ENCODE results near the gene HORMAD2.
"Not testable (repeated sequence)": the region's sequence is repeated elsewhere in the genome, so short reads cannot be mapped to it uniquely, and the experiment has no call there.

The HORMAD2 gene

GRCh38 chr22:30192427-30192826 lies 112.2 kb downstream of the HORMAD2 start:
- no peak overlapping the region for H3K4me3 ChIP-seq (ENCODE audit: low read length)
- TF ChIP-seq ZNF274 (IDR thresholded peaks at IDR 0.05; ENCODE audit: low read depth, low read length) = no peak

- no peak overlapping the region for H3K4me3 ChIP-seq (ENCODE audit: low read length)
- TF ChIP-seq ZNF274 (IDR thresholded peaks at IDR 0.05; ENCODE audit: low read depth, low read length) = no peak
These were observed 112.9 kb downstream of the HORMAD2 start for GRCh38 chr22:30193031-30193775.

GRCh38 chr22:30195245-30196140 lies 115.2 kb downstream of the HORMAD2 start:
- no peak overlapping the region for H3K4me3 ChIP-seq (ENCODE audit: low read length)
- TF ChIP-seq ZNF274 (IDR thresholded peaks at IDR 0.05; ENCODE audit: low read depth, low read length) = no peak

- no peak overlapping the region for H3K4me3 ChIP-seq (ENCODE audit: low read length)
- TF ChIP-seq ZNF274 (IDR thresholded peaks at IDR 0.05; ENCODE audit: low read depth, low read length) = no peak
These were observed 116.0 kb downstream of the HORMAD2 start for GRCh38 chr22:30196141-30196879.

- no peak for TF ChIP-seq ZNF274 (IDR thresholded peaks at IDR 0.05; ENCODE audit: low read depth, low read length)
These were observed 116.6 kb downstream of the HORMAD2 start for GRCh38 chr22:30196880-30197336.

GRCh38 chr22:30197389-30197788 lies 117.1 kb downstream of the HORMAD2 start:
- no peak for TF ChIP-seq ZNF274 (IDR thresholded peaks at IDR 0.05; ENCODE audit: low read depth, low read length)
- H3K4me3 ChIP-seq (ENCODE audit: low read length) = no peak overlapping the region

More at GRCh38 chr22:30196880-30197336, 116.6 kb downstream of the HORMAD2 start:
- no peak overlapping the region for H3K4me3 ChIP-seq (ENCODE audit: low read length)

- TF ChIP-seq ZNF274 (IDR thresholded peaks at IDR 0.05; ENCODE audit: low read depth, low read length) = no peak
- no peak overlapping the region for H3K4me3 ChIP-seq (ENCODE audit: low read length)
These were observed 118.0 kb downstream of the HORMAD2 start for GRCh38 chr22:30198152-30198825.

- no peak overlapping the region for H3K4me3 ChIP-seq (ENCODE audit: low read length)
These were observed 118.7 kb downstream of the HORMAD2 start for GRCh38 chr22:30198921-30199320.

GRCh38 chr22:30200905-30201304 lies 120.6 kb downstream of the HORMAD2 start:
- not testable (repeated sequence) for H3K4me3 ChIP-seq (ENCODE audit: low read length)

More at GRCh38 chr22:30198921-30199320, 118.7 kb downstream of the HORMAD2 start:
- TF ChIP-seq ZNF274 (IDR thresholded peaks at IDR 0.05; ENCODE audit: low read depth, low read length) = no peak

GRCh38 chr22:30201945-30202344 lies 121.7 kb downstream of the HORMAD2 start:
- no peak overlapping the region for H3K4me3 ChIP-seq (ENCODE audit: low read length)
- no peak for TF ChIP-seq ZNF274 (IDR thresholded peaks at IDR 0.05; ENCODE audit: low read depth, low read length)

GRCh38 chr22:30202531-30203006 lies 122.3 kb downstream of the HORMAD2 start:
- no peak overlapping the region for H3K4me3 ChIP-seq (ENCODE audit: low read length)
- TF ChIP-seq ZNF274 (IDR thresholded peaks at IDR 0.05; ENCODE audit: low read depth, low read length) = no peak

GRCh38 chr22:30204015-30204741 lies 123.9 kb downstream of the HORMAD2 start:
- TF ChIP-seq ZNF274 (IDR thresholded peaks at IDR 0.05; ENCODE audit: low read depth, low read length) = no peak
- H3K4me3 ChIP-seq (ENCODE audit: low read length) = no peak overlapping the region

- H3K4me3 ChIP-seq (ENCODE audit: low read length) = no peak overlapping the region
- no peak for TF ChIP-seq ZNF274 (IDR thresholded peaks at IDR 0.05; ENCODE audit: low read depth, low read length)
These were observed 124.5 kb downstream of the HORMAD2 start for GRCh38 chr22:30204742-30205111.

Measured in GM08714 (cell line).